ENCODE measurements around the gene FANCG.

The FANCG gene

DNA sequence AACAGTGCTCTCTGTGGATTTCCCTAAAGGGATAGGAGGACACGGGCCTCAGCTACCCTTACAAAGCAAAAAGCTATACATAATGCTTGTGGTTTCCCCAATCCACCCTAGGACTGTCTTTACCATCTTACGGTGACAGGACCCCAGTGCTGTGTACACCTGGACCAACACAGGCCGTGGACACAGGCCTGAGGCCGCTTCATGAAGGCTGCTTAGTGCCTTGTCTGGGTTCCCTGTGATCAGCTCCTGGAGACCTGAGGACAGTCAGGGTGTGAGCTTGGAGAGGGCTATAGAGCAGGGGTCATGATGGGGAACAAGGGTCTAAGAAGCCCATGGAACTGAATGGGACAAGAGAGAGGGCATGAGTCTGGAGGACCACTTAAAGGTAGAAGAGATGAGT, 2.9 kb downstream of the FANCG start:
- no peak for DNase-seq (ENCODE audit: extremely low read depth, low read depth)

DNA sequence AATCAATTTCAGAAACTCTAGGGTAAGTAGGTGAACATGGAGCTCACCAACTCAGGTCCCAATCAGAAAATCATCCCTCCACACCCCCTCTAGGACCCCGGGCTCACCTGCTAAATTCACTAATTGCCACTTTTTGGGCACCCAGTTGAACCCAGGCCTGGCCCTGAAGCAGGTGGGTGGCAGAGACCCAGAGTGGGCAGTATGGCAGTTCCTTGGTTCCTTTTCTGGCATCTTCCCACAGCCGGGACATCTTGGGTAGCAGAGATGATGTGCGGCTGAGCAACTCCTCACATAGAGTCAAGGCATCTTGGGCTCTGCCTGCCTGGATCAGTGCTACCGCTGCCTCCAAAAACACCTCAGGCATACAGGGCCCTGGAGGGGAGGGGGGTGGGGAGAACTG, 4.4 kb downstream of the FANCG start:
- TF ChIP-seq, protein P1, sequence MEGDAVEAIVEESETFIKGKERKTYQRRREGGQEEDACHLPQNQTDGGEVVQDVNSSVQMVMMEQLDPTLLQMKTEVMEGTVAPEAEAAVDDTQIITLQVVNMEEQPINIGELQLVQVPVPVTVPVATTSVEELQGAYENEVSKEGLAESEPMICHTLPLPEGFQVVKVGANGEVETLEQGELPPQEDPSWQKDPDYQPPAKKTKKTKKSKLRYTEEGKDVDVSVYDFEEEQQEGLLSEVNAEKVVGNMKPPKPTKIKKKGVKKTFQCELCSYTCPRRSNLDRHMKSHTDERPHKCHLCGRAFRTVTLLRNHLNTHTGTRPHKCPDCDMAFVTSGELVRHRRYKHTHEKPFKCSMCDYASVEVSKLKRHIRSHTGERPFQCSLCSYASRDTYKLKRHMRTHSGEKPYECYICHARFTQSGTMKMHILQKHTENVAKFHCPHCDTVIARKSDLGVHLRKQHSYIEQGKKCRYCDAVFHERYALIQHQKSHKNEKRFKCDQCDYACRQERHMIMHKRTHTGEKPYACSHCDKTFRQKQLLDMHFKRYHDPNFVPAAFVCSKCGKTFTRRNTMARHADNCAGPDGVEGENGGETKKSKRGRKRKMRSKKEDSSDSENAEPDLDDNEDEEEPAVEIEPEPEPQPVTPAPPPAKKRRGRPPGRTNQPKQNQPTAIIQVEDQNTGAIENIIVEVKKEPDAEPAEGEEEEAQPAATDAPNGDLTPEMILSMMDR (IDR thresholded peaks at IDR 0.05; ENCODE audit: low read depth, low read length), result no peak
- DNase-seq (ENCODE audit: extremely low read depth, low read depth), result no peak

More for the DNA sequence above, 2.9 kb downstream of the FANCG start:
- TF ChIP-seq, protein P1 (IDR thresholded peaks at IDR 0.05; ENCODE audit: low read depth, low read length), result no peak

DNA sequence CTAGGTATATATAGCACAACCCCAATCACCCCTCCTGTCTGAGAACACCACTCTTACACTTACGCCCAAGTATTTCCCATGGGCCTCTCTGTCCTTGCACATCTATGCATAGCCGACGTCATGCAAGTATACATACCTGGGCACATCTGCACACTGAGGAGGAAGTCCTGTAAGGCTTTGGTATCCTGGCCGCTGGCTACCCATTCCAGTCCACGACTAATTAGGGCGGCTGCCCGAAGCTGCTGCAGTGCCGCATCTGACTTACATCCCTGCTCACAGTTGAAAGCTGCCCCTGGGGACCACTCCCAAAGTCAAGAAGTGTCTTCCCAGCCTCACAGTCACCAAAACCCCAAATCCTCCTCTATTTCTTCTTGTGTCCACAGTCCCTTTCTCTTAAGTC, 5.0 kb downstream of the FANCG start:
- TF ChIP-seq, protein P1 (IDR thresholded peaks at IDR 0.05; ENCODE audit: low read depth, low read length), result no peak
- no peak for DNase-seq (ENCODE audit: extremely low read depth, low read depth)

DNA sequence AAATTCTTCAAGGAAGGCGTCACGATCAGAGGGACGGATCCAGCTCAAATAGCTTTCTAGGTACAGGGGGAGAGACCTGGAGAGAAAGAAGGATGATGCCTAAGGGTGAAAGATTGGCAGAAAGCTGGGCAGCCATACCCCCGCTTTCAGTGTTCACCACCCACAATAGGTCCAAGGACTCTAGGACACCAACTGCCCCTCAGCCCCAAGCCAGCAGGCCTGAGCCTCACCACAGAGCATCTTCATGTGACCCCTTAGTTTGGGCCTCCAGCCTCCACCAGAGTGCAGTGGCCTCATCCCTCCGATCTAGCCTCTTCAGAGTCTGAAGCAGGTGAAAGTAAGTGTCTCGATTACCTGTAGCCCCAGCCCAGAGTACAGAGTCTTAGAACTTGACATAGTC, 5.6 kb downstream of the FANCG start:
- DNase-seq (ENCODE audit: extremely low read depth, low read depth), result no peak
- TF ChIP-seq, protein P1 (IDR thresholded peaks at IDR 0.05; ENCODE audit: low read depth, low read length), result no peak

DNA sequence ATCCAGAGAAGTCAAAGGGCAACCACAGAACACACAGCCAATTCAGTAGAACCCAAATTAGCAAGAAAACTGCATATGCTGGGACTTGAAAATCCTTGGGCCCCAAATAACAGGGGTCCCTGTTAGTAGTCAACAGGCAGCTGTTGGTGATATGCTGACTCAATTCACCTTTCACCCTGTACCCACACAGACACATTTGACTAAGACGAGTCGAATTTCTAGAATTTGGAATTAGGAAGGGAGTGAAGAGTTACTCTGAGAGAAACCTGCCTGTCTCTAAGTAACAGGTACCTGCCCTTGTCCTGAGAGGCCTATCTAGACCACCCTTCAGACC, 6.5 kb downstream of the FANCG start:
- TF ChIP-seq, protein P1 (IDR thresholded peaks at IDR 0.05; ENCODE audit: low read depth, low read length), result no peak
- no peak for DNase-seq (ENCODE audit: extremely low read depth, low read depth)

DNA sequence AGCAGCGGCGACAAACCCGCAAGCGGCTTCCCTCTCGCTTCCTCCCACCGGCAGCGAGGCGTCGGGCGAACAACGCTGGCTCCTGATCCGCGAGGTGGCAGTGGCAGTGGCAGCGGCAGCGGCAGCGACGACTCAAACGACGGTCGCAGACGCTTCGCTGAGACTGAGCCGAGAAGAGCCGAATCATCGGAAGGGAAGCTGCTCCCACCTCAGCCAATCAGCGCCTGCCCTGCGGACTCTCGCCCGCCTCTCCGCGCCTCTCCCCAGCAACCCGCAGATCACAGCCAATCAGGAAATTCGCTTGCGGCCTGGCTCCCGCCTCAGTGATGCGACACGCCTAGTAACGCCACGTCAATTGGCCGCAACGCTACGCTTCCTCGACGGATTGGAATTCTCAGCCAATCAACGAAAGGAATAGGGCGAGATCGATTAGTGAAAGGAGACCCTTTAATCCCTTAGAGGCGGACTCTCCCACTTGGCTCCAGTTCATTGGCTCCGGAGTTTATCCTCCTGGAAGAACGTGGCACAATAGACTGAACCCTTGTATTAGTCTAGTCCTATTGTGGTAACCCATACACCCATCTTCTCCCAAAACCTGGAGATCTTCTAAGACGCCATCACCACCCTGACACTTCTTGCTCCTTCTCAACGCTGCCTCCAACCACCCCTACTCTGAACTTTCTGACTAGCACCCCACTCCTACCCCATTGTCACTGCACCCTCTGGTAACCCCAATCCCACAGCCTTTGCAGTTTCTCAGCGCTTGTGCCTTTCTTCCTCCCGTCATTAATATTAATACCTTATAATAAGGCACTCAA, 7.1 kb downstream of the FANCG start, which contains the start of gene VCP:
TSS of gene VCP (minus strand) at position 165 of the 818 bp plus-strand sequence. CDS start 272 bp downstream, outside the sequence.
- DNase-seq (ENCODE audit: extremely low read depth, low read depth), result peak; percentile 97
- TF ChIP-seq, protein P1 (IDR thresholded peaks at IDR 0.05; ENCODE audit: low read depth, low read length), result no peak

DNA sequence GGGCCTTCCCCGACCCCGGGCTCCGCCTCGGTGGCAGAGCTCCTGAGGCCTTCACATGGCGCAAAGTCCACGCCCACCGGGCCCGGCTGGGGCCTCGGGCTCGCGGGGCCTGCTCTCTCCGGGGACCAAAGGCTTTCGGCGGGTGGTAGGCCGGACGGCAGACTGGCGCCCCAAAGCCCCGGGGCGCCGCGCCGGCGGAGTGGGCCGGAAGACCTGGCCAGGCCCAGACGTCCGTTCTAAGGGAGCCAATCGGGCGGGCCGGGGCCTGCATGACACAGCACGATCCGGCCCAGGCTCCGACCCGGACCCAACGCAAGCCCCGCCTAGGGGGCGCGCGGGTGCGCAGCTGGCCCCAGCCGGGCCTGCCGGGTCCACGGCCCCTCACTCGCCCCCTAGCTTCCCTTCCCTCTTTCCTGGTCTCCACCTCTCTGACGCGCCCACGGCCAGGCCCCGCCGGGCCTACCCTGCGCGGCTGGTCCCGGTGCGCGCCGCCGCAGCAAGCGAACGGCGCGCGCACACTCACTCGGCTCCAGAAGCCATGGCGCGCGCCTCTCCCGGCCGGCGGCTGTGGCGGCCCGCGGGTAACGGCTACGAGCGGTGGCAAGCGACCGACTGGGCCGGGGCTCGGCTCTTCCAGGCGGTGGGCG, 7.8 kb downstream of the FANCG start:
- TF ChIP-seq, protein P1 (IDR thresholded peaks at IDR 0.05; ENCODE audit: low read depth, low read length), result peak; percentile 31

More for the DNA sequence above, 7.8 kb downstream of the FANCG start:
- DNase-seq (ENCODE audit: extremely low read depth, low read depth), result peak; percentile 70

Data from AG09319 (cell line).